H1 (cell line): ENCODE results near the gene NKAIN2. TPM values are rescaled to one million over a fixed set of nuclear protein-coding genes. Genes with fewer than 3 reads are reported as not detected.

Source experiments
- CTCF ChIA-PET: fragments of 300-600 bp; sonication (Branson Sonifier 250); formaldehyde crosslinking; loops from one replicate; lab custom pipeline; 2021; ENCODE audit not compliant: partially characterized antibody; lab: Charles Lee
- POLR2A ChIA-PET: fragments of 300-600 bp; sonication (Branson Sonifier 250); formaldehyde crosslinking; loops from one replicate; lab custom pipeline; 2021; ENCODE audit warnings: inconsistent platforms; ENCODE audit not compliant: partially characterized antibody; lab: Charles Lee
- DNase-seq, 2 experiments: peaks; one replicate each; pipeline versions ENCODE4 v3.0.0 to v3.0.0-alpha.2; 2010 to 2022; ENCODE audit warnings: low spot score in 2 of 2, low read depth in 1 of 2, mixed read lengths in 1 of 2
- FAIRE-seq: peaks from 2 replicates; lab custom pipeline; 2011; peaks lifted over from hg19 to GRCh38; lab: Jason Lieb, UNC
- H2AFZ ChIP-seq: 2 replicates; pipeline ENCODE4 v1.8.1; 2012; ENCODE audit warnings: low read length, inconsistent platforms
- H2AK5ac ChIP-seq: 2 replicates; pipeline ENCODE4 v1.6.1; 2013; ENCODE audit warnings: low read depth, low read length
- H2BK120ac ChIP-seq: replicated peaks from 2 replicates; pipeline ENCODE3; 2013; ENCODE audit warnings: low read depth, low read length, inconsistent platforms
- H2BK12ac ChIP-seq: 2 replicates; pipeline ENCODE4 v1.6.1; 2013; ENCODE audit warnings: low read depth, low read length
- H2BK15ac ChIP-seq: 2 replicates; pipeline ENCODE4 v1.6.1; 2013; ENCODE audit warnings: low read length
- H2BK20ac ChIP-seq: 2 replicates; pipeline ENCODE4 v1.6.1; 2013; ENCODE audit warnings: low read length
- H2BK5ac ChIP-seq: 2 replicates; pipeline ENCODE4 v1.6.1; 2013; ENCODE audit warnings: low read depth, low read length
- H3K14ac ChIP-seq: 2 replicates; pipeline ENCODE4 v1.6.1; 2013; ENCODE audit warnings: inconsistent platforms; ENCODE audit not compliant: insufficient read length
- H3K18ac ChIP-seq: 2 replicates; pipeline ENCODE4 v1.6.1; 2013; ENCODE audit warnings: low read length; ENCODE audit errors: extremely low read depth
- H3K23ac ChIP-seq: 2 replicates; pipeline ENCODE4 v1.6.1; 2013; ENCODE audit warnings: inconsistent platforms; ENCODE audit not compliant: insufficient read length
- H3K23me2 ChIP-seq: 2 replicates; pipeline ENCODE4 v1.6.1; 2013; ENCODE audit warnings: low read depth, low read length
- H3K27ac ChIP-seq: 2 replicates; pipeline ENCODE4 v1.6.1; 2011; ENCODE audit warnings: low read depth, low read length, inconsistent platforms
- H3K27me3 ChIP-seq, 4 experiments: replicated peaks in 1 of 4; 1 replicate in 1 of 4; 2 replicates in 3 of 4; pipeline versions ENCODE4 v1.6.1 to v1.8.1; 2011 to 2013; ENCODE audit warnings: low read length in 3 of 4, mild to moderate bottlenecking in 3 of 4, inconsistent platforms in 2 of 4, mixed read lengths in 2 of 4, moderate library complexity in 1 of 4; ENCODE audit not compliant: control insufficient read depth in 3 of 4, insufficient read depth in 3 of 4; ENCODE audit errors: extremely low read depth in 1 of 4
- H3K36me3 ChIP-seq, 4 experiments: 2 replicates each; pipeline versions ENCODE4 v1.6.1 to v1.8.1; 2011 to 2013; ENCODE audit warnings: mild to moderate bottlenecking in 4 of 4, low read length in 3 of 4, moderate library complexity in 2 of 4, control low read depth in 1 of 4, inconsistent platforms in 1 of 4; ENCODE audit not compliant: insufficient read depth in 4 of 4, control insufficient read depth in 2 of 4
- H3K4ac ChIP-seq: replicated peaks from 2 replicates; pipeline ENCODE3; 2013; ENCODE audit warnings: low read length, low read depth, mixed read lengths, inconsistent platforms; ENCODE audit not compliant: insufficient read length
- H3K4me1 ChIP-seq, 4 experiments: replicated peaks in 1 of 4; 1 replicate in 1 of 4; 2 replicates in 3 of 4; pipeline versions ENCODE4 v1.6.1 to v1.8.1; 2011 to 2013; ENCODE audit warnings: low read length in 3 of 4, inconsistent platforms in 2 of 4, mixed read lengths in 1 of 4; ENCODE audit not compliant: insufficient read depth in 4 of 4, control insufficient read depth in 3 of 4
- H3K4me2 ChIP-seq, 2 experiments: 2 replicates each; pipeline versions ENCODE4 v1.6.1 to v1.8.1; 2011 to 2013; ENCODE audit warnings: low read depth in 2 of 2, low read length in 2 of 2, control low read depth in 1 of 2, inconsistent platforms in 1 of 2, mild to moderate bottlenecking in 1 of 2; ENCODE audit not compliant: insufficient read depth in 1 of 2
- H3K4me3 ChIP-seq, 4 experiments: fragments of 200-600, 300-600 bp in 1 of 4; sonication (generic), shearing (Covaris generic), sonication (Bioruptor Twin) in 1 of 4; 2 replicates each; pipeline versions ENCODE4 v1.5.1 to v1.8.1; 2011 to 2016; ENCODE audit warnings: low read length in 4 of 4, low read depth in 3 of 4, control low read depth in 2 of 4, inconsistent platforms in 2 of 4, mild to moderate bottlenecking in 2 of 4, mixed read lengths in 1 of 4, moderate library complexity in 1 of 4; ENCODE audit not compliant: insufficient read depth in 2 of 4; ENCODE audit errors: extremely low read depth in 1 of 4
- H3K56ac ChIP-seq: replicated peaks from 2 replicates; pipeline ENCODE3; 2013; ENCODE audit warnings: low read depth, mild to moderate bottlenecking, mixed read lengths, low read length, inconsistent platforms; ENCODE audit not compliant: insufficient read length
- H3K79me1 ChIP-seq: 2 replicates; pipeline ENCODE4 v1.6.1; 2013; ENCODE audit warnings: low read depth, low read length, control low read depth
- H3K79me2 ChIP-seq, 2 experiments: 2 replicates each; pipeline versions ENCODE4 v1.6.1 to v1.8.1; 2012 to 2013; ENCODE audit warnings: low read length in 2 of 2, mild to moderate bottlenecking in 2 of 2, inconsistent platforms in 1 of 2; ENCODE audit not compliant: insufficient read depth in 2 of 2, control insufficient read depth in 1 of 2
- H3K9ac ChIP-seq, 4 experiments: replicated peaks in 1 of 4; 1 replicate in 1 of 4; 2 replicates in 3 of 4; pipeline versions ENCODE4 v1.6.1 to v1.8.1; 2011 to 2013; ENCODE audit warnings: low read depth in 3 of 4, low read length in 3 of 4, control low read depth in 2 of 4, mild to moderate bottlenecking in 2 of 4, moderate library complexity in 2 of 4, inconsistent platforms in 1 of 4; ENCODE audit errors: extremely low read depth in 1 of 4
- H3K9me3 ChIP-seq, 2 experiments: 2 replicates each; pipeline versions ENCODE4 v1.6.1 to v1.8.1; 2012 to 2013; ENCODE audit warnings: mild to moderate bottlenecking in 2 of 2, moderate library complexity in 2 of 2, control low read depth in 1 of 2, inconsistent platforms in 1 of 2, low read depth in 1 of 2, low read length in 1 of 2, mixed read lengths in 1 of 2; ENCODE audit not compliant: insufficient read depth in 2 of 2
- H4K20me1 ChIP-seq, 2 experiments: replicated peaks in 1 of 2; 2 replicates each; pipeline versions ENCODE3 to v1.8.1; 2011 to 2013; ENCODE audit warnings: inconsistent platforms in 2 of 2, low read length in 2 of 2, mild to moderate bottlenecking in 1 of 2; ENCODE audit not compliant: insufficient read depth in 2 of 2, control insufficient read depth in 1 of 2
- H4K5ac ChIP-seq: 2 replicates; pipeline ENCODE4 v1.6.1; 2013; ENCODE audit warnings: low read length, low read depth, mixed read lengths, inconsistent platforms; ENCODE audit not compliant: insufficient read length
- H4K8ac ChIP-seq: 2 replicates; pipeline ENCODE4 v1.8.0; 2013; ENCODE audit warnings: mild to moderate bottlenecking, moderate library complexity, low read length, inconsistent platforms; ENCODE audit not compliant: insufficient read depth; ENCODE audit errors: extremely low read depth
- H4K91ac ChIP-seq: replicated peaks from 2 replicates; pipeline ENCODE3; 2013; ENCODE audit warnings: low read length, mixed read lengths, inconsistent platforms; ENCODE audit not compliant: insufficient read length
- KDM1A ChIP-seq: fragments of 200-600, 300-600 bp; sonication (generic); IDR thresholded peaks from 2 replicates; pipeline ENCODE4 v1.7.1; 2016; ENCODE audit warnings: mild to moderate bottlenecking, low read length, borderline replicate concordance
- YY1 ChIP-seq: IDR thresholded peaks from 2 replicates; pipeline ENCODE4 v1.6.1; 2011; ENCODE audit warnings: low read depth, mild to moderate bottlenecking, low read length
- WGBS, 2 experiments: shearing (Covaris generic) in 1 of 2; methylation state at CpG; one replicate each; pipeline versions ENCODE4 v1.1.6 to v1.1.7; 2013 to 2015; ENCODE audit warnings: low lambda C conversion rate in 2 of 2, mixed read lengths in 2 of 2, inconsistent platforms in 1 of 2, low coverage in 1 of 2, missing lambda C conversion rate in 1 of 2; ENCODE audit not compliant: insufficient replicate concordance in 2 of 2, insufficient coverage in 1 of 2, insufficient read length in 1 of 2; ENCODE audit errors: extremely low coverage in 1 of 2, missing lambda C conversion rate in 1 of 2; 5-methylcytosine and 5-hydroxymethylcytosine counted together
- polyA plus RNA-seq, 7 experiments: library from polyadenylated mRNA; depleted of rRNA in 3 of 7; stranded (reverse) in 5 of 7; unstranded in 2 of 7; fragments of >200 nt in 5 of 7; fragments of 200-250 nt in 2 of 7; gene quantifications; 1 replicate in 5 of 7; 2 replicates in 1 of 7; 4 replicates in 1 of 7; pipeline versions ENCODE4 v1.2.1 to v1.2.3, GENCODE V29; 2011 to 2013; ENCODE audit warnings: missing spikeins in 2 of 7, mixed read lengths in 2 of 7
- total RNA-seq: library from RNA; stranded (reverse); fragmentation: NEBNext Ultra II Directional; extraction: Animal tissue kit (Norgen Biotek cat#: 25700); gene quantifications from 2 replicates; pipeline ENCODE4 v1.2.1, GENCODE V29; 2021

The NKAIN2 gene
- total and polyA plus RNA-seq, 2 of the 8 experiments (the other 6 are each of a cell fraction or from before 2014, with no cell fraction given): 0.20 to 0.34 TPM

DNA sequence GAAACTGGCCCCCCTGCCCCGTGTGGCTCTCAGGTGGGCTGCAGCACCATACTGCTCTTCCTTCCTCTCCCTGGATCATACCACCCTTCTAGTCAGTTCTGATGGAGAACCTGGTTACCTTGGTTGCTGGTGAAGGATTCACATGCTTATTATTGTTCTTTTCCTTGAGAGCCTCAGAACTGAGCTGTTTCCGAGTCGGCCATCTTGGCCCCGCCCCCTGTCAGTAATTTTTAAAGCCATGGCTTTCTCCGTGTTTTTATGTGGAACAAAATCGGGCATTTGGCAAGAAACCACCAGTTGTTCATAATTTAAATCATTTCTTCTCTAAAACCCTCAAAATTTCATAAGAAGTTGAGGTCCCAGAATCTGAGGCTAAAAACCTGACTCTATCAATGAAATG lies 493.8 kb downstream of the NKAIN2 start:
- no peak overlapping the region for H3K4me2 ChIP-seq

More for the DNA sequence above, 493.8 kb downstream of the NKAIN2 start:
- Histone ChIP-seq H3K36me3 (no peaks in the 10 kb centered on the region), H3K4me1 (no peaks in the 10 kb centered on the region), H2BK15ac (no peak overlapping the region), H3K79me1 (no peaks in the 10 kb centered on the region), H2BK12ac (no peak overlapping the region), H2BK5ac (no peak overlapping the region), H2BK20ac (no peak overlapping the region), H3K56ac (no peak overlapping the region), H3K79me2 (no peaks in the 10 kb centered on the region), H2AK5ac (no peak overlapping the region), H3K4ac (no peak overlapping the region), H3K27me3 (no peaks in the 10 kb centered on the region), H4K5ac (no peak overlapping the region), H3K9me3 (peaks cover 7% of the 10 kb centered on the region in 2 experiments; a peak in 3 of 4 replicates), H3K27ac (no peak overlapping the region), H3K23ac (no peak overlapping the region), H3K23me2 (no peaks in the 10 kb centered on the region), H3K14ac (no peak overlapping the region), H4K91ac (no peak overlapping the region), H3K18ac (no peak overlapping the region), H4K8ac (no peak overlapping the region), H3K9ac (no peak overlapping the region), H4K20me1 (no peaks in the 10 kb centered on the region), H2AFZ (peak overlapping the region; percentile 84; the same call in 1 of the 2 replicates), H2BK120ac (no peak overlapping the region), H3K4me3 (no peak overlapping the region)
- 93% methylated on average over 6 of the region's 6 CpGs; no CpG with 5 or more reads in 1 of the 2 experiments for WGBS, 2 experiments
- ChIA-PET POLR2A (no interaction called here), CTCF (no interaction called here)
- FAIRE-seq (no peak), DNase-seq (no peak)
- TF ChIP-seq KDM1A (no peak), YY1 (peak; percentile 80)
